Ureter (tissue), 1 donor: Measurements from ENCODE around the gene C10orf90. TPM values are rescaled to one million over a fixed set of nuclear protein-coding genes. Genes with fewer than 3 reads are reported as not detected.

Source experiments
- DNase-seq: peaks from one replicate; pipeline ENCODE4 v3.0.0-alpha.2; 2020; ENCODE audit warnings: low spot score
- total RNA-seq: library from RNA; stranded (reverse); gene quantifications from one replicate; pipeline ENCODE4 v1.2.4, GENCODE V29; 2023
- donor health status: DM: yes; HTN: yes; CAD: no.

Gene C10orf90
- total RNA-seq, 1 donor from 2014 or later: not detected

DNA sequence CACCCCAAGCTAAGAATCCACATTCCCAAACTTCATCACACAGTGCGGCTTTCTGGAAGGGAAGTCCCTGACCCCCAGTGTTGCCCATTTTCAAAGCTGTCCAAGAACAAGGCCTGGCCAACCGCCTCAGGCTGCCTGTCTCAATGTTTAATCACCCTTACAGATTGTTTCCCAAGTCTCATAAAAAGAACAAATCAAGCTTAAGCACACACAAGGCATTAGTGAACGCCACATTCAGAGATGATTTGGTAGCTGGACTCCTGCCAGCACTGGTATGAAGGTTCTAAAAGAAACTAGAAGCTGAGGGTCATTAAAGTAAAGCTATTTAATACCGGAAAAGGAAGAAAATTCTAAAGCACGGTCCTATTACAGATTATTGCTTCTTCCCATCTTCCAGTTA, 35.6 kb downstream of the C10orf90 start:
- no peak for DNase-seq

DNA sequence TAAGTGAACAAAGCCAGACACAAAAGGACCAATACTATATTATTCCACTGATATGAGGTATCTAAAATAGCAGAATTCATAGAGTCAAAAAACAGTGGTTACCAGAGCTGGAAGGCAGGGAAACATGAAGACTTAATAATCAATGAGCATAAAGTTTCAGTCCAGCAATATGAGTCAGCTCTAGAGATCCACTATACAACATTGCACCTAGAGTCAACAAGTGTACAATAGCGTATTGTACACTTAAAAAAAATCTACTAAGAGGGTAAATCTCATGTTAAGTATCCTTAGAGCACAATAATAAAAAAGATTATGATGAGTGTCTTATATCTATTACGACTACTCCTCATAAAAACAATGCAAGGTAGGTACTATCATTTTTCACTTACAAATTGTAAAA, 36.1 kb downstream of the C10orf90 start:
- no peak for DNase-seq

GRCh38 chr10:126632705-126633104, 37.8 kb downstream of the C10orf90 start:
- no peak for DNase-seq

DNA sequence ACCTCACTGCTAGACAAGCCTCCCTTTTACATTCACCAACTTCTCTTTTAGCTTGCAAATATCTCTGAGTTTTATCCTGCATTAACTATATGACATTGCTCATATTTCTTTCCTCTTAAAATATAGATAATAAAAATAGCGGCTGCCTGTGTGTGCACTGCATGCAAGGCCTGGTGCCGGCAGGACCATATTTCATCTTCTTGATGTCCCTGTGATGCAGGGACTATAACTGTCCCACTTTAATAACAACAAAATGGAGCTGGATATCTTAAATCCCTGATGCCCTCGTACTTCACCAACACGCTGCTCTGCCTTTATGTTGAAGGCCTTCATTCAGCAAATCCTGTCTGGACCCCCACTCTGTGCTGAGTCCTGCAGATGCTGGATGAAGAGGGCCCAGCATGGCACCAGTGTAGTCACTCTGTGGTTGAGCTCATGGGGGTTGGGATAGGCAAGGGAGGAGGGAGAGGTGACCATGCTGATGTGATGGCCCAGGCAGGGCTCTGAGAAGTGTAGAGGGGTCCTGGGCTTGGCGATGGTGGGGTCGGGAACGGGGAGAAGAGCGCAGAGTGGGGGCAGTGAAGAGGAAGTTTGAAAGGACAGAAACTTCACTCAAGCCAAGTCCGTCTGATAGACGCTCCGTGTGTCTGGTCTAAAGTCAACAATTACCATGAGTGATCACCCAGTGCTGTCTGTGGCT, 40.4 kb downstream of the C10orf90 start:
- no peak for DNase-seq

DNA sequence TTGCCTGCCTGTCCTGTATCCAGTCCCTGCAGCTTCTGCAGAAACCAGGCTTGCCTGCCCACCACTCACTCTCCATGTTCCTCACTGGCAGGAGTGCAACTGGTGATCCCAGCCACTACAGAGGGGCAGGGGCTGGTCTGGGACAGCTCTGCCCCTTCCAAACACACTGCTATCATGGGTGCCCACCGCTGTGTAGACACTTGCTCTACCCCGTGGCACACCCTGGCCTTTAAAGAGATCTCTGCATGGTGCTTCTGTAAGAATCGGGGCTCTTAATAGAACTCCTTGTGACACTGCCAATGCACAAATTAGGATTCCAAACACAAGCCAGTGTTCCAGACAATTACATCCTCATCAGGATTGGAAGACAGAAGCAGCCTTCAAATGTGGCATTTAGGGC, 41.7 kb downstream of the C10orf90 start:
- no peak for DNase-seq

GRCh38 chr10:126621846-126622245, 48.6 kb downstream of the C10orf90 start:
- DNase-seq: no peak

DNA sequence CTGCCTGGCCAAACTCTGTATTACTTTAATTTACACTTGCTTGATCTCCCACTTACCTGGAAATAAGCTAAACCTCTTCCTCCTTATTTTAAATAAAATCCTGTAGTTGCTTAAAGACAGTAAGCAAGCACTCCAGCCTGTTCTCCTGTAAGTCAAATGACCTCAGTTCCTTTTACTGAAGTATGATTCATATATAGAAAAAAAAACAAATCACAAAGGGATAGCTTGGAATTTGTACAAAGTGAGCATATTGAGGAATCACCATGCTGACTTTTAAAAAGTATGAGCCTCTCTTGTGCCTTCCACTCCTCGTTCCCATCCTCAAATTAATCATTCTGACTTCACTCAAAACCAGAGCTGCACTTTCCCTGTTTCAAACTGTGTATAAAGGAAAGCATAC, 52.0 kb downstream of the C10orf90 start:
- no peak for DNase-seq

GRCh38 chr10:126617733-126618132, 52.8 kb downstream of the C10orf90 start:
- DNase-seq: no peak

GRCh38 chr10:126617208-126617607, 53.3 kb downstream of the C10orf90 start:
- no peak for DNase-seq

DNA sequence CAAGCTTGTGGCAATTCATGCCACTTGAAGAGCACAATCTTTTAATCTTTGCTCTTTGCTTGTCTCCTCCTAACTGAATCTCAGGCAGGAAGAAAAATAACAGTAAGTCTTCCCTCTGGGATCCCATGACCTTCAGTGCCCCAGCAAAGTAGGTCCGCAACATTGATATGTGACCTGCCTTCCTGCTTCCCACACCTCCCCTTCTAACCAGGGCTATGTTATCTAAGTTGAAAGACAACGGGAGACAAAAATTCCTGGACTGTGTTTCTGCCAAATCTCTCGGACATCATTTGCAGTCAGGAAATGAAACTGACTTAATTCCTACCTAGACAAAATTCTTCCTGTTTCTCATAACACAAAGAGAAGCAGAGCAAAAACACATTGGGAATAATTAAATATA, 53.8 kb downstream of the C10orf90 start:
- no peak for DNase-seq

GRCh38 chr10:126611303-126611702, 59.2 kb downstream of the C10orf90 start:
- DNase-seq: no peak

DNA sequence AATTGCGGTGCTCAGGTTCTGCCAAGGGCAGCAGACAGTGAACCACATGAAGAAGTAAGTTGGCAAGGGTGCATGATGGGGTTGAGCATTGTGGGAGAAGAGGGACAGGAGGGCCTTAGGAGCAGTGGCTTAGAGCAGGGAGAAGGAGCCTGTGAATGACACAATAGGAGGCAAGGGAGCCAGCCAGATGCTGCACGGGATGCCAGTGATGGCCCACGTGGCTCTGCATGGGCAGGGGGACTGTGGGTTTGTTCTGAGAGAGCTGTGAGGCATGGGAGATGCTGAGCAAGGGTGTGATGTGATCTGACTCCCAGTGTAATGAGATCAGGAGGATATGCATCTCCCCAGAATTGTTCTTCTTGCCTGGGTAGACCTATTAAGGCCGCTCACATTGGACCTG, 60.9 kb downstream of the C10orf90 start:
- DNase-seq: no peak

DNA sequence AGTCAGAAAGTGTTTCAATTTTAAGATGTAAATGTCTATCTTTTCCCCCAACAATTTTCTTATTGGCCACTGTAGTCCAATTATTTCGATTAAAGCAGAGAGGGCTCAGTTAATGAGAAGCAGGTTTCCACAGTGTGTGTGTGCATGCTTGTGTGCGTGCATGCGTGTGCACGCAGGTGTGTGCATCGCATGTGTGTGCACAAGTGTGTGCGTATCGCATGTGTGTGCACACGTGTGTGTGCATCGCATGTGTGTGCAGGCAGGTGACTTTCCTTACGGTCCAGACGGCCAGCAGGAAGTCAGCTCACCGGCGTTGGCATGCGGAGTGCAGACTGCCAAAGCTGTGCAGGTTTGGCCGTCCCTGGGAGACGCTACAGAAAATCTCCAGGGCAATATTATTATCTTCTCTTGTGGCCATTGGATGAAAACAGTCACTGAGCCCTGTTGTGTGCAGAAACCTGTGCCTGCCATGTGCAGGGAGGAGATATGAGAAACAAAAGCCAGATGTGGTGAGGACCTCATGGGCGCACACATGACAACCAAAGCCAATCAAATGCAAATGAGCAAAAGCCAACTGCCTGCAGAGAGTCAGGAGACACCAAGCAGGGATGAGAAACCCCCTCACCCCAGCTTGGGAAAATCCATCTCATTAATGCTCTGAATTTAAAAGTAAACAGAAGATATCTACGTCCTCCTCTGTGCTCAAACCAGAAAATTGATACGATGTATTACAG, 70.4 kb downstream of the C10orf90 start:
- no peak for DNase-seq

DNA sequence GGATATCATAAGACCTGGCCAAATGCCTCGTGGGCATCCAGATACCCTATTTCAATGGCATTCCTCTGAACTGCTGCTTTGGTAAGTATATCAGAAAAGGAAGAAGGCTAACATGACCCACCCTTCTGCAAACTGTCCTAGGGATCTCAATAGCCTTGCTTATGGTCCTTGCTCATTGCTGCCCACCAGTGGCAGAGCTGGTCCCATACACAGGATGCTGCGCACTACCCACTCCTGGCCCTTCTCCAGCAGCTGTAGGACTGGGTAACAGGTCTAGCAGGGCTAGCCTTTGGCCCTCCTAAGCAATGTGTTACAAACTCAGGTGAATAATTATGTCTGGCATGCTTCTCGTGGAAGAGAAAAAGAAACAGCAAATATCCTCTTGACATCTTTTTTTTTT, 72.5 kb downstream of the C10orf90 start:
- DNase-seq: peak; percentile 48

- no peak for DNase-seq
These were observed 73.3 kb downstream of the C10orf90 start for GRCh38 chr10:126597211-126597610.

DNA sequence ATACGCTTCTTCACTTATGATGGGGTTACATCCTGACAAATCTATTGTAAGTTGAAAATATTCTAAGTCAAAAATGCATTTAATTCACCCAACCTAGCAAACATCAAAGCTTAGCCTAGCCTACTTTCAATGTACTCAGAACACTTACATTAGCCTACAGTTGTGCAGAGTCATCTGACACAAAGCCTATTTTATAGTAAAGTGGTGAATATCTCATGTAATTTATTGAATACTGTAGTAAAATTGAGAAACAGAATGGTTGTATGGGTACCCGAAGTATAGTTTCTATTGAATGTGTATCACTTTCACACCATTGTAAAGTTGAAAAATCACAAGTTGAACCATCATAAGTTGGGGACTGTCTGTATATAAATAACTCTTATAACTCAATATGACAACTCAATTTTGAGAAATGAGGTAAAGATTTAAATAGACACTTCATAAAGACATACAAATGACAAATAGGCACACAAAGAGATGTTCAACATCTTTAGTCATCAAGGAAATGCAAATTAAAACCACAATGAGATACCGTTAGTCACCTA, 73.9 kb downstream of the C10orf90 start:
- no peak for DNase-seq

DNA sequence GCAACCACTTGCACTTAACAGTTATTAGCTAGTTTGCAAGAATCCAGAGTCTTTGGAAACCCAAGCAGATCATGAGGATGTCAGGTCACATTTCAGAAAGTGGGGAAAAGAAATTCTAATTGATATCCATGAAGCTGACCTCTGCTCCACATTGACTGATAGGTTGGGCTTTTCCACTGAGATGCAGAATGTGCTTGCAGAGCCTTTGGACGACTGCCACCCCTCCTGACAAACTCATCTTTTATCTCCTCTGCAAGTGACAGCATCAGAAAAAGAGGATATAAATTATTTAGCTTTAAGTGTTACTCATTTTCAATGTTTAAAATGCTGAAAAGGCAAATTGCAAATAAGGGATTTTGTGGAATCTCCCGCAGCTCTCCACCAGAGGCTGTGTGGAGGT, 75.3 kb downstream of the C10orf90 start:
- no peak for DNase-seq

DNA sequence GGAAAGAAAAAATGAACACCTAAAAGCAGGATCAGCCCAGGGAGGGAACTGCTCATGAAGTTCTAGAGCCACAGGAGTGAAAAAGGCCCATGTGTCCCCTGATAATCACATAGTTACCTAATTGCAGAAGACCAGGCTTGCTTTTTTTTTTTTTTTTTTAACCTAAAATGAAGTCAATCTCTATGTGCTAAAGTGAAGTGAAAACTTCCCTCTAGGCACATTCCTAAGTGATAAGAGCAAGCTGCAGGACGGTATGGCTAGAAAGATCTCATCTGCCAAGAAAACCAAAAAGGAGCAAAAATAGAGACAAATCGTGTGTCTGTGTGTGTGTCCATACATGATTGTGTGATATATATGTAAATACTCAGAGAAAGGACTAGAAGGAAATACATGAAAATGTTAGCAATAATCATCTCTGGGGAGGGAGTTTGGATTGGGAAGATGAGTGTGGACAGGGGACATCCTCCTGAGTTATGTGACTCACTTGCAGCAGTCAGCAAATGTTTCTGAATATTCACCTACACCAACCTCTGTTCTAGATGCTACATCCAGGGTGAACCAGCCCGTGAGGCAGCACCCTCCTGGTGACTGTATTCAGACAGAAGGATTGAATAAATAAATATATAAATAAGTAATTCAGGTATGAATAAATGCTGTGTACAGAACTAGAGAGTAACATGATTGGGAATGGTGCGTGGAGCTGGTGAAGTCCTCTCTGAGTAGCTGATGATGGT, 76.4 kb downstream of the C10orf90 start:
- no peak for DNase-seq

GRCh38 chr10:126592901-126593300, 77.6 kb downstream of the C10orf90 start:
- DNase-seq: no peak

GRCh38 chr10:126588024-126588423, 82.5 kb downstream of the C10orf90 start:
- DNase-seq: no peak

- no peak for DNase-seq
These were observed 83.6 kb downstream of the C10orf90 start for GRCh38 chr10:126586878-126587277.

DNA sequence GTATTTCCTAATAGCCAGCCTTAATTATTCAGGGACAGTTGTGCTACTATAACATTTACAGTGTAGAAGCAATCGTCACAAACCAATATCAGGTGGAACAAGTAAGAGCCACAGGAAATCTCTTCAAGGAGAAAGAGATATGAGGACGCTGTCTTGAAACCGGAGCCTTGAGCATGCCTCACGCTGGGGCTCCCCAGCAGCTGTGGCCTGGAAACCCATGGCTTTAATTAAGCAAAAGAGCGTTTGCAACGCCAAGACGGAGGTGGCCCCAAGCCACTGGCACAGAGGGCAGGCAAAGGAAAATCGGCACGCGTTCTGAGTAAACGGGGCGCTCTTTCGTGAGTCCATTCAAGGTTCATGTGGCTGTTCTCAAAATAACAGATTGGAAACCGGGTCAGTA, 84.4 kb downstream of the C10orf90 start:
- no peak for DNase-seq
